GM23338 (cell line): ENCODE results near the gene EIF2A.

Experiments
- CREB1 ChIP-seq: fragments of 250-450 bp; sonication (Bioruptor Pico); IDR thresholded peaks from 2 replicates; pipeline ENCODE4 v1.5.0; 2020; ENCODE audit warnings: low read depth, mild to moderate bottlenecking, moderate library complexity
- CTCF ChIP-seq, 2 experiments: fragments of 200-600 bp in 1 of 2; sonication (generic) in 1 of 2; conservative IDR thresholded peaks; 2 replicates each; pipeline versions ENCODE4 v1.5.1 to v1.6.1; 2016 to 2017; ENCODE audit warnings: antibody characterized with exemption in 2 of 2, low read depth in 2 of 2, mild to moderate bottlenecking in 2 of 2, moderate library complexity in 1 of 2
- ETS1 ChIP-seq: IDR thresholded peaks from 2 replicates; pipeline ENCODE4 v1.6.1; 2016; ENCODE audit warnings: antibody characterized with exemption
- EZH2 ChIP-seq: fragments of 200-600 bp; sonication (generic); IDR thresholded peaks from one replicate; pipeline ENCODE4 v1.8.0; 2017; ENCODE audit warnings: antibody characterized with exemption, mild to moderate bottlenecking, low read depth; ENCODE audit not compliant: unreplicated experiment
- EZH2phosphoT487 ChIP-seq: fragments of 200-600 bp; sonication (generic); IDR thresholded peaks from one replicate; pipeline ENCODE4 v1.8.1; 2018; ENCODE audit warnings: antibody characterized with exemption; ENCODE audit not compliant: unreplicated experiment
- JUNB ChIP-seq: IDR thresholded peaks from one replicate; pipeline ENCODE4 v1.6.1; 2016; ENCODE audit warnings: antibody characterized with exemption; ENCODE audit not compliant: unreplicated experiment
- NANOG ChIP-seq: IDR thresholded peaks from 2 replicates; pipeline ENCODE4 v1.6.1; 2016; ENCODE audit warnings: antibody characterized with exemption, borderline replicate concordance
- POLR2AphosphoS5 ChIP-seq: IDR thresholded peaks from 2 replicates; pipeline ENCODE4 v1.6.1; 2016; ENCODE audit warnings: antibody characterized with exemption, low read depth
- REST ChIP-seq: IDR thresholded peaks from one replicate; pipeline ENCODE4 v1.6.1; 2018; ENCODE audit warnings: antibody characterized with exemption; ENCODE audit not compliant: unreplicated experiment
- STAT1 ChIP-seq: IDR thresholded peaks from one replicate; pipeline ENCODE4 v1.6.1; 2016; ENCODE audit warnings: antibody characterized with exemption; ENCODE audit not compliant: unreplicated experiment
- ZNF114 ChIP-seq: fragments of 250-450 bp; sonication (Bioruptor Pico); IDR thresholded peaks from 2 replicates; pipeline ENCODE4 v1.5.0; 2020; ENCODE audit warnings: mild to moderate bottlenecking, moderate library complexity
- ZNF331 ChIP-seq: fragments of 250-450 bp; sonication (Bioruptor Pico); IDR thresholded peaks from 2 replicates; pipeline ENCODE4 v1.5.0; 2020; ENCODE audit warnings: low read depth, mild to moderate bottlenecking, moderate library complexity
- ZNF462 ChIP-seq: fragments of 250-450 bp; sonication (Bioruptor Pico); IDR thresholded peaks from 2 replicates; pipeline ENCODE4 v1.5.0; 2020; ENCODE audit warnings: mild to moderate bottlenecking, moderate library complexity

- TF ChIP-seq CTCF (conservative IDR thresholded peaks at IDR 0.05; ENCODE audit: low read depth in 2 of 2) (no peak), EZH2 (no peak), STAT1 (no peak), POLR2AphosphoS5 (no peak), REST (no peak), EZH2phosphoT487 (no peak), ZNF114 (CRISPR knock-in tag) (no peak), CREB1 (CRISPR knock-in tag) (no peak), JUNB (no peak), ETS1 (no peak), ZNF462 (no peak), ZNF331 (CRISPR knock-in tag) (no peak), NANOG (no peak)
Observed at GRCh38 chr3:150540297-150540696, 6.3 kb upstream of the EIF2A start.
